H1 (cell line): ENCODE results near the gene YPEL2.

Source experiments
- CHD2 ChIP-seq: IDR thresholded peaks from 2 replicates; pipeline ENCODE4 v1.6.1; 2012; ENCODE audit warnings: low read length, improper control_type of control experiment
- CHD7 ChIP-seq: fragments of 300-600 bp; sonication (generic); IDR thresholded peaks from 2 replicates; pipeline ENCODE4 v1.7.1; 2012; ENCODE audit warnings: low read length, moderate library complexity, mild to moderate bottlenecking, inconsistent platforms; ENCODE audit not compliant: insufficient replicate concordance
- CTCF ChIP-seq, 3 experiments: IDR thresholded peaks; 1 replicate in 2 of 3; 2 replicates in 1 of 3; pipeline versions ENCODE4 v1.5.1 to v1.6.1; 2011; ENCODE audit warnings: low read length in 3 of 3, mild to moderate bottlenecking in 3 of 3, inconsistent platforms in 2 of 3, low read depth in 1 of 3, moderate library complexity in 1 of 3; ENCODE audit not compliant: insufficient read depth in 1 of 3; ENCODE audit errors: control extremely low read depth in 1 of 3
- EP300 ChIP-seq, 2 experiments: IDR thresholded peaks; 1 replicate in 1 of 2; 2 replicates in 1 of 2; pipeline ENCODE4 v1.6.1; 2011 to 2012; ENCODE audit warnings: low read depth in 2 of 2, low read length in 2 of 2, mild to moderate bottlenecking in 2 of 2, borderline replicate concordance in 1 of 2, inconsistent platforms in 1 of 2, moderate library complexity in 1 of 2
- MAX ChIP-seq: IDR thresholded peaks from 2 replicates; pipeline ENCODE4 v1.6.1; 2012; ENCODE audit warnings: inconsistent platforms
- NRF1 ChIP-seq: IDR thresholded peaks from 2 replicates; pipeline ENCODE4 v1.6.1; 2011; ENCODE audit warnings: mild to moderate bottlenecking, low read depth, low read length, improper control_type of control experiment
- POLR2A ChIP-seq, 2 experiments: IDR thresholded peaks; 1 replicate in 1 of 2; 2 replicates in 1 of 2; pipeline ENCODE4 v1.6.1; 2011; ENCODE audit warnings: low read depth in 2 of 2, low read length in 2 of 2, mild to moderate bottlenecking in 2 of 2; ENCODE audit errors: control extremely low read depth in 1 of 2
- RFX5 ChIP-seq: IDR thresholded peaks from 2 replicates; pipeline ENCODE4 v1.6.1; 2011; ENCODE audit warnings: low read depth, low read length, improper control_type of control experiment, borderline replicate concordance
- RXRA ChIP-seq: IDR thresholded peaks from 2 replicates; pipeline ENCODE4 v1.6.1; 2011; ENCODE audit warnings: low read depth, mild to moderate bottlenecking, low read length, moderate library complexity; ENCODE audit not compliant: insufficient read depth
- SIRT6 ChIP-seq: IDR thresholded peaks from one replicate; pipeline ENCODE4 v1.7.1; 2012; ENCODE audit warnings: low read length, inconsistent platforms
- SRF ChIP-seq: IDR thresholded peaks from 2 replicates; pipeline ENCODE4 v1.6.1; 2011; ENCODE audit warnings: mild to moderate bottlenecking, low read depth, low read length, moderate library complexity

- no peak for TF ChIP-seq CTCF (IDR thresholded peaks at IDR 0.05; ENCODE audit: control extremely low read depth in 1 of 3, insufficient read depth in 1 of 3, low read depth in 1 of 3, low read length in 3 of 3)
- TF ChIP-seq POLR2A (IDR thresholded peaks at IDR 0.05; ENCODE audit: control extremely low read depth in 1 of 2, low read depth in 2 of 2, low read length in 2 of 2) = no peak
- TF ChIP-seq EP300 (IDR thresholded peaks at IDR 0.05; ENCODE audit: borderline replicate concordance in 1 of 2, low read depth in 2 of 2, low read length in 2 of 2) = no peak
- no peak for TF ChIP-seq RXRA
- TF ChIP-seq NRF1 = no peak
- TF ChIP-seq MAX = no peak
- TF ChIP-seq SRF = no peak
- no peak for TF ChIP-seq CHD2
- no peak for TF ChIP-seq SIRT6
- no peak for TF ChIP-seq CHD7
- no peak for TF ChIP-seq RFX5
These were observed 106.4 kb downstream of the YPEL2 start for GRCh38 chr17:59437791-59438281.
